ENCODE results near the gene SLC6A13. TPM values are rescaled to one million over a fixed set of nuclear protein-coding genes. Genes with fewer than 3 reads are reported as not detected.

SLC6A13 gene
- total RNA-seq, 1 experiment from 2014 or later: not detected

DNA sequence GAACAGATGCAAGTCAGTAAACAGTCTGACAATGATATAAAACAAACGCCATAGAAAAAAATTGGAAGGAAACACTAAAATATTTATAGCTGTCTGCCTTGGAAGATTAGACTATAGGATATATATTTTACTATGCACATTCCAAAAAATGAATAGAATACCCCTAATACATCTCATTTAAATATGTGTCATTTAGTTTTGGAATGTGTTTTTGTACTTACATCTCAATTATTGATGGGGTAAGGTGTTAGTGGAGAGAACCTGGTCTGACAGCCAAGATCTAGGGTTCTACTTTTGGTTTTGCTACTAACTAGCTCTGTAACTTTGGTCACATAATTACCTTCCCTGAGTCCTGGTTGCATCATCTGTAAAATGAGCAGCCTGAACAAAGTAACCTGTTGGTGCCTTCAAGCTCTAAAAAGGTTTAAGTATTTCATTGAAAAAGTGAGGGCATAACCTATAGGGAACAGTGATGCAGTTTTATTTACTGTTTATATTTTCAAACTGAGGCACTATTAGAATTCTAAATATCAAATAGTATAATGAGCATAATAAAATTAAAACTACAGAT, 28.6 kb upstream of the SLC6A13 start:
- Histone ChIP-seq H3K9me2 (ENCODE audit: insufficient read depth) (no peaks in the 10 kb centered on the region; the same call in 1 of the 2 replicates), H3K36me3 (ENCODE audit: low read depth) (peaks cover 39% of the 10 kb centered on the region), H3F3A (ENCODE audit: insufficient read depth, low read depth) (peaks cover 29% of the 10 kb centered on the region), H3K4me1 (replicated peaks; ENCODE audit: insufficient read depth) (no peaks in the 10 kb centered on the region), H3K9me3 (ENCODE audit: insufficient read depth, low read depth) (no peaks in the 10 kb centered on the region), H3K79me2 (ENCODE audit: low read depth) (no peaks in the 10 kb centered on the region), H3K27me3 (ENCODE audit: insufficient read depth, low read depth) (no peaks in the 10 kb centered on the region), H3K27ac (peak overlapping the region; percentile 39), H3K4me3 (no peak overlapping the region), H3K4me2 (no peak overlapping the region), H4K20me1 (ENCODE audit: insufficient read depth) (peaks cover 8% of the 10 kb centered on the region), H2AFZ (no peak overlapping the region)
- DNase-seq: no peak
- no peak for TF ChIP-seq EZH2 (IDR thresholded peaks at IDR 0.05; ENCODE audit: low read depth)
- TF ChIP-seq, protein P1, sequence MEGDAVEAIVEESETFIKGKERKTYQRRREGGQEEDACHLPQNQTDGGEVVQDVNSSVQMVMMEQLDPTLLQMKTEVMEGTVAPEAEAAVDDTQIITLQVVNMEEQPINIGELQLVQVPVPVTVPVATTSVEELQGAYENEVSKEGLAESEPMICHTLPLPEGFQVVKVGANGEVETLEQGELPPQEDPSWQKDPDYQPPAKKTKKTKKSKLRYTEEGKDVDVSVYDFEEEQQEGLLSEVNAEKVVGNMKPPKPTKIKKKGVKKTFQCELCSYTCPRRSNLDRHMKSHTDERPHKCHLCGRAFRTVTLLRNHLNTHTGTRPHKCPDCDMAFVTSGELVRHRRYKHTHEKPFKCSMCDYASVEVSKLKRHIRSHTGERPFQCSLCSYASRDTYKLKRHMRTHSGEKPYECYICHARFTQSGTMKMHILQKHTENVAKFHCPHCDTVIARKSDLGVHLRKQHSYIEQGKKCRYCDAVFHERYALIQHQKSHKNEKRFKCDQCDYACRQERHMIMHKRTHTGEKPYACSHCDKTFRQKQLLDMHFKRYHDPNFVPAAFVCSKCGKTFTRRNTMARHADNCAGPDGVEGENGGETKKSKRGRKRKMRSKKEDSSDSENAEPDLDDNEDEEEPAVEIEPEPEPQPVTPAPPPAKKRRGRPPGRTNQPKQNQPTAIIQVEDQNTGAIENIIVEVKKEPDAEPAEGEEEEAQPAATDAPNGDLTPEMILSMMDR (conservative IDR thresholded peaks at IDR 0.05): no peak
- BruUV-seq (replicated peaks): no TSS peak
- ChIA-PET POLR2A (ENCODE audit: unreplicated experiment) (no interaction called here), CTCF (no interaction called here)
- intact Hi-C loops (cut with micrococcal nuclease; ENCODE audit: unreplicated experiment): no loop called here

DNA sequence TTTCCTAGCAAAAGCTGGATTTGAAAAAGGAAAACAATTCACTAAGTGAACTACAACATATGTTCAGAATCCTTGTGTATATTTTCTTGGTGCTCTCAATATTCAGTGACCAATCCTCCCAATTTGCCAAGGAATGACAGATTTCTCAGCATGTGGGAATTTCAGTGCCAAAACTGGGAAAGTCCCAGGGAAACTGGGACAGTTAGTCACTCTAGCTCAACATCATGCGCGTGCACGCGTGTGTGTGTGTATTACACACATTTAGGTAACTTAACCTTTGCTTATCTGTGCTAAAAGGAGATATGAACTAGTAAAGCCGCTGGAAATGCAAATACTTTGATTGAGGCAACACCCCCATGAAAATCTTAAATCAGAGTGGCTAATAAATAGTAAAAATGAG, 26.1 kb upstream of the SLC6A13 start:
- H3K27ac ChIP-seq: no peak overlapping the region
- no peaks in the 10 kb centered on the region; the same call in 1 of the 2 replicates for H3K9me2 ChIP-seq (ENCODE audit: insufficient read depth)
- peaks cover 29% of the 10 kb centered on the region for H3F3A ChIP-seq (ENCODE audit: insufficient read depth, low read depth)
- intact Hi-C loops (cut with micrococcal nuclease; ENCODE audit: unreplicated experiment): no loop called here
- BruUV-seq (replicated peaks): no TSS peak
- peaks cover 38% of the 10 kb centered on the region for H3K36me3 ChIP-seq (ENCODE audit: low read depth)
- H3K4me1 ChIP-seq (replicated peaks; ENCODE audit: insufficient read depth): no peaks in the 10 kb centered on the region
- H3K27me3 ChIP-seq (ENCODE audit: insufficient read depth, low read depth): no peaks in the 10 kb centered on the region
- H3K4me3 ChIP-seq: no peak overlapping the region
- TF ChIP-seq, protein P1 (conservative IDR thresholded peaks at IDR 0.05): no peak
- TF ChIP-seq EZH2 (IDR thresholded peaks at IDR 0.05; ENCODE audit: low read depth): no peak
- no peaks in the 10 kb centered on the region for H3K9me3 ChIP-seq (ENCODE audit: insufficient read depth, low read depth)
- H2AFZ ChIP-seq: no peak overlapping the region
- no peak for DNase-seq
- ChIA-PET POLR2A (ENCODE audit: unreplicated experiment) (no interaction called here), CTCF (no interaction called here)
- H3K79me2 ChIP-seq (ENCODE audit: low read depth): no peaks in the 10 kb centered on the region
- H4K20me1 ChIP-seq (ENCODE audit: insufficient read depth): peaks cover 11% of the 10 kb centered on the region
- no peak overlapping the region for H3K4me2 ChIP-seq

DNA sequence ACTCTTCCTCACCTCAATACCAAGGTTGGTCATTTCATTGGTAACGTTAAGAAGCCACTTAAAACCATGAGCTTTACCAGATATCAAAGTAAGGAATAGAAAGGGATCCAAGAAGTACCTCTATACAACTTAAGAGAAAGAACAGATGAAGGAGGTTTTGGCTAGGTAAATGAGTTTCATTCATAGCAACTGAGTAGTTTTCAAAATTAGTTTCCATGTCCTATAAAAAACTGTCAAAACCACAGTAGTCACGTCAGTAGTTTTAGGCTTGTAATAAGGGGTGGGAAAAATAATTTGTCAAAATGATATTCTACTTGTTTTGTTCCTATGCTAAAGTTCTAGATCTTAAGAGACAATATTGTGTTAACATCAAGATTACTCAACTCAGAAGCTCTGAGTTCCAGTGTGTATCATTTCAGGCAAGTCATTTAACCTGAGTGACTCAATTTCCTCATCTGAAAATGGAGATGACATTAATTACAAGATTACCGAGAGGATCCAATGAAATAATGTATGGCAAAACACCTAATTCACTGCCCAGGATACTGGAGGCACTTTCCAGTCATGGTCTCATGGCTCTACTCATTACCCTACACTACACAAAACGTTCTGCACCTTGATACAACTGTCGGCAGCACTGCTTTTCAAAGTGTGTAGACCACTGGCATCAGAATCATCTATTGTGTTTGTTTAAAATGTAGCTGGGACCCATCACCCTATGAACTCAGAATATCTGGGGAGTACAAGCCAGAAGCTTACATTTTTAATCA, 24.1 kb upstream of the SLC6A13 start:
- H3K4me1 ChIP-seq (replicated peaks; ENCODE audit: insufficient read depth): no peaks in the 10 kb centered on the region
- no peaks in the 10 kb centered on the region for H3K27me3 ChIP-seq (ENCODE audit: insufficient read depth, low read depth)
- POLR2A ChIA-PET (ENCODE audit: unreplicated experiment): no interaction called here
- H3F3A ChIP-seq (ENCODE audit: insufficient read depth, low read depth): peaks cover 10% of the 10 kb centered on the region
- H3K9me2 ChIP-seq (ENCODE audit: insufficient read depth): no peaks in the 10 kb centered on the region; the same call in 1 of the 2 replicates
- H3K79me2 ChIP-seq (ENCODE audit: low read depth): no peaks in the 10 kb centered on the region
- intact Hi-C loops (cut with micrococcal nuclease; ENCODE audit: unreplicated experiment): no loop called here
- no peak overlapping the region for H2AFZ ChIP-seq
- CTCF ChIA-PET: no interaction called here
- H3K9me3 ChIP-seq (ENCODE audit: insufficient read depth, low read depth): no peaks in the 10 kb centered on the region
- H3K36me3 ChIP-seq (ENCODE audit: low read depth): peaks cover 24% of the 10 kb centered on the region; the same call in 1 of the 2 replicates
- H3K4me3 ChIP-seq: no peak overlapping the region
- peaks cover 11% of the 10 kb centered on the region for H4K20me1 ChIP-seq (ENCODE audit: insufficient read depth)
- DNase-seq: no peak
- TF ChIP-seq, protein P1 (conservative IDR thresholded peaks at IDR 0.05): no peak
- TF ChIP-seq EZH2 (IDR thresholded peaks at IDR 0.05; ENCODE audit: low read depth): no peak
- no peak overlapping the region for H3K27ac ChIP-seq
- no TSS peak for BruUV-seq (replicated peaks)
- H3K4me2 ChIP-seq: no peak overlapping the region

Data from PC-9 (cell line).